ENCODE measurements around the gene HINT2.
A peak's percentile ranks its signal among the peaks of the same experiment; 100 is the strongest.

The HINT2 gene

DNA sequence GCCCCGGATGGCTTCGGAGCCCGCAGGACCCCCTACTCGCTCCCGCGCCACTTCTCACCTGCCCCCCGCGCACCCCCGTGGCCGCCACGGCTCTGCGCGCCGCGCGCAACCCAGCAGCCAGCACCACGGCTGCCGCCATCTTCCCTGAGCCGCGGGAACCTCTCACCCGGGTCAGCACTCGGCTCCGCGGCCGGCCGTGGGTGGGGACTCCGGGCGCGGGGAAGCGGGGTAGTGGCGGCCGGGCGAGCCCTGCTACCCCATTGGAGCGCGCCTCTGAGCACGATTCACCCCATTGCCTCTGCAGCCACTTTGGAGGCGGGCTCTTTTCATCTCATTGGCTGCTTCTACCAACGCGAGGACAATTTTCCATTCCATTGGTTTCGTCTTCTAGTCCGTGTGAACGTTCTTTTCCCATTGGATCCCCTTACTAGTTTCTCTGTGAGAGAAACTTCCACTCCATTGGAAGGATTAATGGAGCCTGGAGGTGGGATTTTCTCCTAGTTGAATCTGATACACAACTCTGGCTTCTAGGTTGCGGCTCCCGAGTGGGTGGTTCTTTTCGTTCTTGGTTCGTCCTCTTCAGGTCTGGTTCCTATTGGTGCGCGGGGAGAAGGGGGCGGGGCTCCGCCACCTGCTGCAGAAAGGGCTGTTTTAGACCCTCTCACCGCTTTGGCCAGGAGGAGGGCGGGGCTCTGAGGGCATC, at the start of gene HINT2:
TSS of gene HINT2 (minus strand) at position 202 of the 703 bp plus-strand sequence. CDS start at position 139, 63 bp downstream.
- DNase-seq = peak; percentile 48 to 100 (median 92)

DNA sequence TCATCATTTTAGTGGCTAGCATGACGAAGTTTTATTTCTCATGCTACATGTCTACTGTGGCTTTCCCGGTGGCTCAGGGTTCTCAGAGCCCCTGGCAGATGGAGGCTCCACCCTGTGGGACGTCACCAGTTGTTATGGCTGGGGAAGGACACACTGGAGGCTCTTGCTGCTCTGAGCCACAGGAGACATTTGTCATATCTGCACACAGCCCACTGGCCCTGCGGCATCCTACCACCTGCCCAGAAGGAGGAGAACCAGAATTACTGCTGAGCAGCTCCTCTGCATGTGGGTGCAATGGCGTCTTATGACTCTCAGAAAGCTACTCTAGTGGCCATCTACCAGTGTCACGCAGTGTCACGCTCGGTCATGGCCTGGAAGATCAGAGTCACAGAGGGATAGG, 48.7 kb upstream of the HINT2 start:
- no peak for DNase-seq

DNA sequence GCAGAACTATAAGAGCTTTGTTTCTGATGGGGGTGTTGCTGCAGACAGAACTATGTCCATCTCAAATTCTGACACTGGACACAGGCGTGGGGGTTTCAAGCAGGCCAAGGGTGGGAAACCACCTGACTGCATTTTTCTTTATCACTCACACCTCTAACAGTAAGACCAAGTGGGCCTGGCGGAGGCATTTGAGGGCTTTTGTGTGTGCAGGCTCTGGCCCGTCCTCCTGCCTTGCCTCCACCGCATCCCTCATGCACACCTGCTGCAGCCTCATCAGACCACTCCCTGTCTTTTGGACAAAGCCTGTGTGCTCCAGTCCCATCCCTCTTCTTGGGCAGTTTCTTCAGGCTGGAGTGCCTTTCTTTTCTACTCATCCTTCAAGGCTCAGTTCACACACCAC, 47.5 kb upstream of the HINT2 start:
- no peak for DNase-seq

DNA sequence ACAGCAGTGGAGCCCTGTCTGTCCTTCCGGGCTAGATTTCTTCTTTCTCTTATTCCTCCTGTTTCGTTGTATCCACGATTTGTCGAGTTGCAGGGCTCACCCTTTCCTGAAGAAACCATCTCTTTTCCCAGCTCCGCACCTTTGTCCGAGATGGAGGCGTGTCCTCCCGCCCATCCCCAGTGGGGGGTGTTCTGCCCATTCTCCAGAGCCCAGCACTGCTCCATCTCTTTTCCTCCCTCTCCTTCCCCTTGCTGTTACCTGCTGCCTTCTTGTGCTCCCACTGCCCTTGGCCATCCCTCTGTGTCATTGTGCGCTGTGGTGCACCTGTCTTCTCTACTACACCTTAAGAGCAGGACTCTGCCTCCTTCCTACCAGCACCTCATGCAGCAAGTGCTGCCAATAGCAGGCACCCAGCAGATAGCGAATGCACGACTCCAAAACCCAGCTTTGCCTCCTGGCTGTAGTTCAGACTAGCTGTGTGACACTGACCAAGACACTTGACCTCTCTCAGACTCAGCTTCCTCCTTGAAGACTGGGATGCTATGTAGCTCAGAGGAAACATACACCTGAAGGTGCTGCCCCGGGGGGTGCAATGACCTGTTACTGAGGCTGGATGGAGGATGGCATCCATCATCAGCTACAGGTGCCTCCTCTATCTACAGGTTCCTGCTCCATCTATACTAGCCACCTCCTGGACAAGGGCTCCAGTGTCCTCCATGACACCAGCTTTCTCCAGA, 46.5 kb upstream of the HINT2 start:
- no peak for DNase-seq

- no peak for DNase-seq
These were observed 45.1 kb upstream of the HINT2 start for GRCh38 chr9:35859990-35860339.

- DNase-seq = no peak
These were observed 44.6 kb upstream of the HINT2 start for GRCh38 chr9:35859310-35859989.

DNA sequence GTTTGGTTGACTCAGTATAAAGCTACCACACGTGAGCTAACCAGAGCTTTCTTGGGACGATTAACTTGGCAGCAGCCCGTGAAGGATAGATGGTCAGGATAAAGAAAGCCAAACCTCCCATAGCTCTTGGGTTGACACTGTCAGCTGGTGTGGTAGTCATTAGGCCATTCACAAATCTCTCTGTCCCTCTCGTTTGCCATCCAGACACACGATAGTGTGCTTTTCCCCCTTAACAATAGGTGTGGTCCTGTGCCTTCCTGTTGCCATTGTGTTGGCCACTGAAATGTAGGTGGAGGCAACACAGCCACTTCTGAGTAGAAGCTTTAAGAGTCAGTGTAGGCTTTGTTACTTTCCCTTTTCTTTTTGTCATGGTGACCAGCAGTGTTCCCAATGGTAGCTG, 43.6 kb upstream of the HINT2 start:
- no peak for DNase-seq

DNA sequence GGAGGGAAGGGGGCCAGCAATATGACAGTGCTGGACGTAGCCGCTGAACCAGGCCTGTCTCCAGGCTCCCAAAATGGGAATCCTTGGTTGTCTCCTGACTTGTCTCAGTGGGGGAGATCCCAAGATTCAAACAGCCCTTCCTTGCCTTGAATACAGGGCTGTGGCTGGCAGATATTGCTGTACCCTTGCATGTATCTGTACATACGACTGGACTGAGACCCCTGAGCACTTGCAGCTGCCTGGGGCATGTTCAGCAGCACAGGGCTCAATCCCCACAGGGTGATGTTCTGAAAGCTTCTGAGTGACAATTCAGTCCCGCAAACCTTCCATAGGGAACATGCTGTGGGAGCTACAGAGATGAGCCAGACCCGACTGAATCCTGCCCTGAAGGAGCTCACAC, 42.0 kb upstream of the HINT2 start:
- DNase-seq = no peak

DNA sequence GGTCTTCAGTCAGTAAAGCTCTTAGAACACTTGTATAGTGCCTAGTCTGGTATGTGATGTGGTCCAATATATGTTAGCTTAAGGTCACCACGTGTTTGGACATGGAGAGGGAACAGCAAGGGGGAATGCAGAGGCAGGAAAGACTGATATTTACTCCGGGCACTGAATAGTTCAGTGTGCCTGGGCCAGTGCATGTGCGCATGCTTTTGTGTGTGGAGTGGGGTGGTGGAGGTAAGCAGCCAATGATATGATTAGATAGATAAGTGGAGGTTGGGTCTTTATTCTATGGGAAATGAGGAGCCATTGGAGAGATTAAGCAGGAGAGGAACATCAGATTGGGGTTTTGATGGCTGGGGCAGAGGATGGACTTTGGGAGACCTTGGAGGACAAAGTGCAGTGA, 41.4 kb upstream of the HINT2 start:
- no peak for DNase-seq

- no peak for DNase-seq
These were observed 39.4 kb upstream of the HINT2 start for GRCh38 chr9:35854091-35854762.

GRCh38 chr9:35852876-35853865, 38.3 kb upstream of the HINT2 start:
- peak in 1 of 51 donors; percentile 14 for DNase-seq

GRCh38 chr9:35852267-35852815, 37.5 kb upstream of the HINT2 start:
- DNase-seq = no peak

GRCh38 chr9:35847792-35848572, 33.1 kb upstream of the HINT2 start:
- peak in 3 of 51 donors; percentile 17 to 46 (median 19) for DNase-seq

DNA sequence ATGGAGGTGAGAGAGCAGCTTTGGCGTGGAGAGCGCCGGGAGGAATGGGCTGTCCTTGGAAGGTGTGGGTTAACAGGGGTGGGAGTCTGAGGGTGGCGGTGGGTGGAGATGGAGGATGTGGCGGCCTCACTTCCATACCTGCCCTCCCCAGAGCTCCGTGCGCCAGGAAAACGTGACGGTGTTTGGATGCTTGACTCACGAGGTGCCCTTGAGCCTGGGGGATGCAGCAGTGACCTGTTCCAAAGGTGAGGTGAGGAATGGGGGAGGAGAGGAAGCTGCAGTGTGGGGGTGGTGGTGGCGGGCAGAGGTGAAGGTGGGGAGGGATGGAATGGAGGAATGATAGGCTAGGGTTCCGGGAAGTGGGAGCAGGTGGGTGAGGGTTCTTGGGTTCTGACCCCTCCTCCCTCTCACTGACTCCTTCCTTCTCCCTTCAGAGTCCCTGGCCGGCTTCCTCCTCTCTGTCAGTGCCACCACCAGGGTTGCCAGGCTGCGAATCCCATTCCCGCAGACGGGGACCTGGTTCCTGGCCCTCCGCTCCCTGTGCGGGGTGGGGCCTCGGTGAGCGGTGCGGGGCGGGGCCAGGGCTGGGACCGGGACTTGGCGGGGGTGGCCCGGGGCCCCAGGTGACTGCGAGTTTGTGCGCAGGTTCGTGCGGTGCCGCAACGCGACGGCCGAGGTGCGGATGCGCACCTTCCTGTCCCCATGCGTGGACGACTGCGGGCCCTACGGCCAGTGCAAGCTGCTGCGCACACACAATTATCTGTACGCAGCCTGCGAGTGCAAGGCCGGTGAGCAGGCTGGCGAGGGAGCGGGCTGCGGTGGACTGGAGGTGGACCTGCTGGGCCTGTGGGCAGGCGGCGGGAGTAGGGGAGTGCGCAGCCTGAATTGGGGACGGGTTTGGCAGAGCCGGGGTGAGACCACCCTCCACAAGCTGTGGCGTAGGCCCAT, 31.3 kb upstream of the HINT2 start:
- DNase-seq = no peak

GRCh38 chr9:35844628-35845270, 29.9 kb upstream of the HINT2 start:
- peak in 5 of 51 donors; percentile 5 to 32 (median 13) for DNase-seq

DNA sequence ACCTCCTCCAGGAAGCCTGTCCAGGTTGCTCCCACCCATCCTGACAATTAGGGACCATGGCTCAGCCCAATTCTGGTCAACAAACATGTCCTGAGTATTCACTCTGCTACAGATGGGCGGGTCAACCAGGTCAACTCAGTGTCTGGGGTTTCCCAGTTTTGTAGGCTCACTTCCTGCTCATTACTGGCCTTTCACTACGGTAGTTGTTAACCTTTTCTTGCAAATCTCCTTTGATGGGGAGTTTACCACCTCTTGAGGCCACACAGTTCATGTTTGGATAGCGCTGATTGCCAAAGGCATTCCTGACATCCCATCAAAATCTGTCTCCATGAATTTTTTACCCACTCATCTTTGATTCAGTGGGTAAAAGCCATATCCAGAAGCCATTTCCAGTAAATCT, 28.0 kb upstream of the HINT2 start:
- no peak for DNase-seq

DNA sequence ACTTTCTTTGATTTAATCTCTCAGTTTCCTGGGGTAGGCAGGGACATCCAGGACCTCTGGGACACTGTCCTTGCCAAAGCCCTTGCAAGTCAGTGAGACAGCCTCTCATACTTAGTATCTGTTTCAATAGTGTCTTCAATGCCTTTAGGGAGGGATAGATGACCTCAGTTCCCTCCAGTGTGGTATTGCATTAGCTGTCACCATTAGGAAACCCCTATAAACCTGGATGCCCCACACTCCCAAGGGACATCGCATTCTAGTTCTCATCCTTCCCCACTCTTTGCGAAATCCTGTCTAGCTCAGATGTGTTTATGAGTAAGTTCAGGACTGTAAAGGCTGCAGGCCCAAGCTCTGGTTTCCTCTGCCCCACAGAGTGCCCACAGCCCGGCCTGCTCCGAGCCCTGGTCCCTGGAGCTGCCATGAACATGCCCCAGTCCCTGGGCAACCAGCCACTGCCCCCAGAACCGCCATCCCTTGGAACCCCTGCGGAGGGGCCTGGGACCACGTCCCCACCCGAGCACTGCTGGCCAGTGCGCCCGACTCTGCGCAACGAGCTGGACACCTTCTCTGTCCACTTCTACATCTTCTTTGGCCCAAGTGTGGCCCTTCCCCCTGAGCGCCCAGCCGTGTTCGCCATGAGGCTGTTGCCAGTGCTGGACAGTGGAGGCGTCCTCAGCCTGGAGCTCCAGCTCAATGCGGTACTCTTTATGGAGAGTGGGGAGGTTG, 27.3 kb upstream of the HINT2 start:
- no peak for DNase-seq

DNA sequence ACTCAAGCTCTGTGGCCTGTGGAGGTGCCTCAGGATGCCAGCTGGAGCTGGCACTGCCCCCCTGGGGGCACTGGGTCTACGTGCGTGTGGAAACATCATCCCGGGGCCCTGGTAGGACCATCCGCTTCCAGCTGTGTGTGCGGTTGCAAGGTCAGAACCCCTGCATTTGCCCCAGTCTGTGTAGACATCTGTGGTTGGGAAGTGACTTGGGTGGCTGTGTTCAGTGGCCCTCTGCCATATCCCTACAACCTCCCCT, 26.7 kb upstream of the HINT2 start:
- no peak for DNase-seq

All from hypothalamus (tissue), 51 donors.